ENCODE results near the gene DLG2. TPM values are rescaled to one million over a fixed set of nuclear protein-coding genes. Genes with fewer than 3 reads are reported as not detected.

Gene DLG2
- total and polyA plus RNA-seq, 2 of the 8 experiments (the other 6 are each of a cell fraction or from before 2014, with no cell fraction given) = 1.7 to 14.3 TPM

- TF ChIP-seq JUND (IDR thresholded peaks at IDR 0.05; ENCODE audit: low read length) = no peak
These were observed 1686.1 kb downstream of the DLG2 start (continued) for GRCh38 chr11:83941050-83941449.
